AG09319 (cell line): Measurements from ENCODE around the gene SHE.

Source experiments
- DNase-seq: peaks from one replicate; pipeline ENCODE4 v3.0.0-alpha.2; 2010; ENCODE audit warnings: low read depth; ENCODE audit errors: extremely low read depth
- CTCF ChIP-seq: IDR thresholded peaks from 2 replicates; pipeline ENCODE4 v1.5.1; 2011; ENCODE audit warnings: low read depth, mild to moderate bottlenecking, inconsistent platforms, low read length, moderate library complexity

The SHE gene

GRCh38 chr1:154443274-154444013 lies 58.8 kb downstream of the SHE start:
- TF ChIP-seq CTCF: no peak
- DNase-seq: no peak

GRCh38 chr1:154442006-154442740 lies 60.0 kb downstream of the SHE start:
- no peak for DNase-seq
- no peak; the same call in 1 of the 2 replicates for TF ChIP-seq CTCF

- no peak for DNase-seq
- TF ChIP-seq CTCF: no peak
These were observed 60.8 kb downstream of the SHE start for GRCh38 chr1:154441241-154441888.

- no peak for TF ChIP-seq CTCF
- DNase-seq: no peak
These were observed 62.0 kb downstream of the SHE start for GRCh38 chr1:154440036-154440804.

- DNase-seq: no peak
- TF ChIP-seq CTCF: no peak
These were observed 65.8 kb downstream of the SHE start for GRCh38 chr1:154436433-154436832.

GRCh38 chr1:154435599-154436200 lies 66.5 kb downstream of the SHE start:
- no peak for DNase-seq

More at GRCh38 chr1:154435599-154436200, 66.5 kb downstream of the SHE start:
- TF ChIP-seq CTCF: no peak
